ENCODE measurements around the gene UTP4. TPM values are rescaled to one million over a fixed set of nuclear protein-coding genes. Genes with fewer than 3 reads are reported as not detected.

The UTP4 gene
- polyA plus RNA-seq, 1 donor = 37.2 TPM

DNA sequence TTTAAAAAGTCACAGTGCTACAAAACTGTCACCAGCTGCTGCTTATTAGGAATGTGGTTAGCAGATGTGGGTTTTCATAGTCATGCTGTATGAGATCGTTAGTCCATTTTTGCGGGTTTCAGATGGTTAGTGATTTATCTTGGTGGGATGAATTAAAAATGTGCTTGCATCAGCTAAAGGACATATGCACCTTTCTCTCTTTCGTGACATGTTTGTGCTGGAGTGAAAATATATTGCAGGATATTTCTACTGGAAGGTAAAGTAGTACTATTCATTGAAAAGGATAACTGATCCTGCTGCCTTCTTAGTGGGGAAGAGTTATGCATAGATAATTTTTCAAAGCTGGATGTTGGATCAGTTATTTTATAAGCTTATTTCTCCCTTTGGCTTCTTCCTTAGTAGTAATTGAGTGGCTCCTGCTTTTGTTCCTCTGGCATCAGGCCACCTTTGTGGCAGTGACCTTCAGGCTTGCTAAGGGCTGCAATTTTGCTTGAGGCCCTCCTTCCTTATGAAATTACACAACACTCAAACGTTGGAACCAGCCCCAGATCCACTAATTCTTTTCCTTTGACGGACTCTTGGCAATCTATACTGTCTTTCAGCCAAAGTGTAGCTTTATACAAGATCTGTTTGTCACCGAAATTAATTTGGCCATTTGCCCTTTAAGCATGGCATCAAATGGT, 47.0 kb downstream of the UTP4 start:
- peak; percentile 76 for DNase-seq

DNA sequence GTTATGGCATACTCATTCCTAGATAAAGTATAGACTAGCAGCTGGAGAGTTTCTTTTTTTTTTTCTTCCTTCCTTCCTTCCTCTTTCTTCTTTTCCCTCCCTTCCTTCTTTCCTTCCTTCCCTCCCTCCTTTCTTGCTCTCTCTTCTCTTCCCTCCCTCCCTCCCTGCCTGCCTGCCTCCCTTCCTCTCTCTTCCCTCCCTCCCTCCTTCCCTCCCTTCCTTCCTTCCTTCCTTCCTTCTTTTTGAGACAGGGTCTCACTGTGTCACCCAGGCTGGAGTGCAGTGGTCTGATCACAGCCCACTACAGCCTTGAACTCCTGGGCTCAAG, 47.5 kb downstream of the UTP4 start:
- no peak for DNase-seq

DNA sequence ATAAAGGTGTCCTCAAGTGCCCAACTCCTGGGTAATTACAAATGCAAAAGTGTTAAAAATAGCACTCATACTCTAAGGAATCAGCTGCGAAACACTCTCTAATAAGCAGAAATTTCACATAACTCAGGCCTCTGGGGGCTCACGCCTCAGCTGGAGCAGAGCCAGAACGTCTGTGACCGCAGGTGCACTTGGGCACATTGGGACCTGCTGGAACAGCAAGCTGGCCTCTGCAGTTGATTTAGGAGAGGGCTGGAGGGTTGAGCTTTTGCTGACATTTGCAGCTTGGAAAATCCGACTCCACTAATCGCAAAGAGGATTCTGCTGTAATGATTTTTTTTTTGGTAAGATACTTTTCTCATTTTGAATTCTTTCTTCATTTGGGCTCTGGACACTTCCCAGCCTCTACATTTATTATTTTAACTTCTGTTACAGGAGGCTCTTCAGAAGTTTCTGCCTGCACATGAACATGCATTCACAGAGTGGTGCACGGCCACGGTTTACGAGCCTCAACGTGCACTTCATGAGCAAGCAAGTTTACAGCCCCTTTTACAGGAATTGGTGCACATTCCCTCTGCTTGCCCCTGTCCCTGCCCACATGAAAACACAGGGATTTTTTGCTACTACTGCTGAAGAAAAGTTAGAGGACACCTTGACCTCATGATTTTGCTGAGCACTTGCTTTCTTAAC, 50.4 kb downstream of the UTP4 start:
- no peak for DNase-seq

DNA sequence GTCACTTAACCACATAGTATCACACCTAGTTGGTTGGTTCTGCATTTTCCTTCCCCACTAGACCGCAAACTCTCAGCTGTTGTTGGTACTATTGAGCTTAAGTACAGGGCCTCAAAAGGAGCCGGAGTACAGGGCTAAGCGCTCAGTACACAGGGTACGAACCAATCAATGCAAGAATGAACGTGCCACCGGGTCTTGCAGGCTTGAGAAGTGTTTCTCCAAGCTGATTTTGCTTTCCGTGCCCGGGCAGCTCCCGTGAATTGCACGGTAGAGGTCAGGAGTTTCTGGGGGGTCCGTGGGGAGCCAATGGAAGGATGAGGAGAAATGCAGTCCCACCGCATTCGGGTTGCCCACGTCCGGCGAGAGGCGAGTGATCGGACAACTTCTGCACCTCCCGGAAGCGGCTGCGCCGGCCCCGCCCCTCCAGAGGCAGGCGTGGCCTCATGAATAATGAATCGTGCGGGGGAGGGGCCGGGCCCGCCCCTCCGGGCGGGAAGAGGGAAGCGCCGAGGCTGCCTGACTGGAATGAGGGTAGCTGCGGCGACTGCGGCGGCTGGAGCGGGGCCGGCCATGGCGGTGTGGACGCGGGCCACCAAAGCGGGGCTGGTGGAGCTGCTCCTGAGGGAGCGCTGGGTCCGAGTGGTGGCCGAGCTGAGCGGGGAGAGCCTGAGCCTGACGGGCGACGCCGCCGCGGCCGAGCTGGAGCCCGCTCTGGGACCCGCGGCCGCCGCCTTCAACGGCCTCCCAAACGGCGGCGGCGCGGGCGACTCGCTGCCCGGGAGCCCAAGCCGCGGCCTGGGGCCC, 54.4 kb downstream of the UTP4 start, which contains the start of gene SNTB2:
Gene SNTB2 (plus strand): TSS at position 523 of the 804 bp plus-strand sequence. CDS start 3 bp downstream, at position 526.
- DNase-seq = peak; percentile 92

DNA sequence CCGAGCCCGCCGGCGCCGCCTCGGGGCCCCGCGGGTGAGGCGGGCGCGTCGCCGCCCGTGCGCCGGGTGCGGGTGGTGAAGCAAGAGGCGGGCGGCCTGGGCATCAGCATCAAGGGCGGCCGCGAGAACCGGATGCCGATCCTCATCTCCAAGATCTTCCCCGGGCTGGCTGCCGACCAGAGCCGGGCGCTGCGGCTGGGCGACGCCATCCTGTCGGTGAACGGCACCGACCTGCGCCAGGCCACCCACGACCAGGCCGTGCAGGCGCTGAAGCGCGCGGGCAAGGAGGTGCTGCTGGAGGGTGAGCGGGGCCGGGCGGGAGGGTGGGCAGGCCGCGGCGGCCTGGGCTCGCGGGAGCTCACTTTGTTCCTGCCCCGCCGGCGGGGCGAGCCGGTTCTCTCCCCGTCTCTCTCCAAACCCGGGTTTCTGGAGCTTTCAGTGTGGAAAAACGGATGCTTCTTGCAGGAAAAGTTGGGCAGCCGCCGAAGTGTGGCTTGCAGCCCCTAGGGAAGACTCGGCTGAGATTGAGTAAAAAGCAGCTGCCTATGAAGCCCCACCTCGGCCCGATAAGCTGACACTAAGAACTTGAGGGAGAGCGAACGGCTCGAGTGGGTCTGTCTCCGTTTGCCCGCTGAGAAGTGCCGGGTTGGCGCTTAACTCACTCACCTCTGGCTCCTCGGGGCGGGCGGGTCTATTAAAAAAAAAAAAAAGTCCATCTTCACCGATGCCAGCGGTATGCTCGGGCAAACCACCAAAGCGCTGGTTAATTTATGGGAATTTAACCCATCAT, 55.2 kb downstream of the UTP4 start:
- DNase-seq = peak; percentile 43

DNA sequence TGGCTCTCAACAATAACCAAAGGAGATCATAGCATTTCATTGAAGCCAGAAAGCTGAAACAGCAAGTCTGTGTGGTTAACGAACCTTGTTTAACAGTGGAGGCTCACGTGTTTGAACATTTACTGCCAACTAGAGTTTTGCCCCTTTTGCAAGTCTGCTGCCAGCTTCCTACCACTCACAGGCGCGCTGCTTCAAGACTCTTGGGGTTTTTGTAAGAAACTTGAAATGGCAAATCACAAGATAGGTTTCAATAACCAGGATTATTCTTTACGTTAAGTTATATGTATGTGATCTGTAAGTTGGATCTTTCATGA, 55.7 kb downstream of the UTP4 start:
- DNase-seq = no peak

DNA sequence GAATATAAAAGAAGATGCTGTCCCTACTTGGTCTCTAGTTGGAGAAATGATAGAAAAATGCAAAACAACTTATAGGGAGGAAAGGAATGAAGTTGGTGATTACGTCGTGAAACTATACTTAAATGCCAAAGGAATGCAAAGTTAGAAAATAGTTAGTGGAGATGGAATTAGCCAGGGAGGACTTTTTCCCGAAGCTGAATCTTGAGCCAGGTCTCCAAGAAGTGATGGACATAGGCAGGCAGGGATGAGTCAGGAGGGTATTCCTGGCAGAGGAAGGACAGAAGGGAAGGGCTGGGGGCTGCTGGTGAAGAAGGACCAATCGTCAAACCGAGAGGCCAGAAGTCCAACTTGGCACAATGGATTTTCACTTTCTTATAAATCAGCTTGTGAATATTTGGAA, 56.3 kb downstream of the UTP4 start:
- no peak for DNase-seq

DNA sequence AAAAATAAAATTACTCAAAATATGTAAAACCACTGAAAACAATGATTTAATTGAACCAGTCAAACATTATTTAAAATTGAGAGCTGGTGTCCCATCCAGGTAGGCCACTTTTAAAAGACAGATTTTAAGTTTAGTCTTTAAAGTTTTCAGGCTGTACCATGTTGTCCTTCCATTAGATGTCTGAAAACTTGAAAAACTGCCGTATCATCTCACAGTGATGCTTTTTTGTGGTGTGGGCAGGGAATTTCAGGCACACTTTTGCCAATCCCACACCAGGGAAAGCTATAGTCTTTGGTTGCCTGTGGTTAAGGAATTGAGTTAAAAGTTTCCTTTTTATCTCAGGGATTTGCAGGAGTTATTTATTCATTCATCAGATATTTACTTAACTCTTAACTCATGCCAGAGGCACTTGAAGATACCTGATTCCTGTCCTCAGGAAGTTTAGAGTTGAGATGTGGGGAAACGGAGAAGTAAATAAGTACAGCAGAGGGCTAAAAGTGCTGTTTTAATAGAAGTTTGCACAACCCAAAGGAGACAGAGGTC, 57.7 kb downstream of the UTP4 start:
- DNase-seq = no peak

DNA sequence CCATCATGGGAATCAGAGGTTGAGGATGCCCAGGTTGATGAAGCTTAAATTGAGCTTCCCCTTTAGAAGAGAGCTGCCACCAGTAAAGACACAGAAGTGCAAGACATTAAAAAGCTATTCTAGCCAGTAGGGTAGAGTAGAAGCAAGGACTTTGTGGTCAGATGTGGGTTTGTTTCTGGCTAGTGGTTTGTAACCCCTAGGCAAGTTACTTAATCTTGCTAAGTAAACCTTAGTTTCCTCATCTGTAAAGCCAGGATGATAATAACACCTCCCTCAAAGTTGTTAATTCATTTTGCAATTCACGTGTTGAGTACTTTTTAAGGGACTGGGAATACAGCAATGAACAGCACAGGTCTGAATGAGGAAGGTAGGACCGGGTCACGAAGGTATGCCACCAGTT, 58.1 kb downstream of the UTP4 start:
- DNase-seq = no peak

DNA sequence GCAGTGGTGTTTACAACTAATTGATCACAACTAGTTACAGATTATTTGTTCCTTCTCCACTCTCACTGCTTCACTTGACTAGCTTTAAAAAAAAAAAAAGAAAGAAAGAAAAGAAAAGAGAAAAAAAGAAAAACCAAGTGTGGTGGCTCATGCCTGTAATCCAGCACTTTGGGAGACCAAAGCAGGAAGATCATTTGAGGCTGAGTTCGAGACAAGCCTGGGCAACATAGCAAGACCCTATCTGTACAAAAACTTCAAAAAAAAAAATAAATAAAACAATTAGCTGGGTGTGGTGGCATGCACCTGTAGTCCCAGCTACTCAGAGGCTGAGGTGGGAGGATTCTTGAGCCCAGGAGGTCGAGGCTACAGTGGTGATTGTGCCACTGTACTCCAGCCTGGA, 58.7 kb downstream of the UTP4 start:
- DNase-seq = no peak

DNA sequence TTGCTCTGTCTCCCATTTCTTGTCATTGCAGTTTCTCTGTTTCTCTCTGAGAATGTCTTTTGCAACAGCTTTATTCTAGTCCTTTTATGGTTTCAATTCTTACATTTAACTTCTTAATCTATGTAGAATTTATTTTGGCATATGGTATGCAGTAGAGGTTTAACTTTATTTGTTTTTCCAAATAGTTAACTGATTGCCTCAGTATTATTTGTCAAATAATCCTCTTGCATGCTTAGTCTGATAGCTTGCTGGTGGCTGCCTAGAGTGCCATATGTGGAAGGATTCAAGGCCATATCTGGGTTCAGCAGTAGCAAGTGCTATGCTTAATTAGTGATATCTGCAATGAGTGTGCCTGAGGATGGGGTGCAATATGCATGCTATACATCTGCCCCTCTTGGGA, 61.4 kb downstream of the UTP4 start:
- no peak for DNase-seq

DNA sequence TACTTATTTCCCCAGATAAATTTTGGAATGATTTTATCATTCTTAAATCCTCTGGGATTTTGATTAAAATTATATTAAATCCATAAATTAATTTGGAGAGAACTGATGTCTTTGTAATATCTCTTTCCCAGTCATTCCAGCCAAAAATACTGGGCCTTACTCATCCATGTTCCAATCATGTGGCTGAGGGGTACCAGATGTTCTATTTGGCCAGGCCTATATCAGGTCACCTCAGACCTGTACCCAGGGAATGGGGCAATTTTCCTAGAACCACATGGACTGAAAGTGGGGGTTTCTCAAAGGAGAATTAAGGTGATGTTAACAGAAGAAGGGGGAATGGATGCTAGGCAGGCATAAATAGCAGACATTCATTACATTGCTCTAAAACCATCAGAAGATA, 62.0 kb downstream of the UTP4 start:
- DNase-seq = no peak

DNA sequence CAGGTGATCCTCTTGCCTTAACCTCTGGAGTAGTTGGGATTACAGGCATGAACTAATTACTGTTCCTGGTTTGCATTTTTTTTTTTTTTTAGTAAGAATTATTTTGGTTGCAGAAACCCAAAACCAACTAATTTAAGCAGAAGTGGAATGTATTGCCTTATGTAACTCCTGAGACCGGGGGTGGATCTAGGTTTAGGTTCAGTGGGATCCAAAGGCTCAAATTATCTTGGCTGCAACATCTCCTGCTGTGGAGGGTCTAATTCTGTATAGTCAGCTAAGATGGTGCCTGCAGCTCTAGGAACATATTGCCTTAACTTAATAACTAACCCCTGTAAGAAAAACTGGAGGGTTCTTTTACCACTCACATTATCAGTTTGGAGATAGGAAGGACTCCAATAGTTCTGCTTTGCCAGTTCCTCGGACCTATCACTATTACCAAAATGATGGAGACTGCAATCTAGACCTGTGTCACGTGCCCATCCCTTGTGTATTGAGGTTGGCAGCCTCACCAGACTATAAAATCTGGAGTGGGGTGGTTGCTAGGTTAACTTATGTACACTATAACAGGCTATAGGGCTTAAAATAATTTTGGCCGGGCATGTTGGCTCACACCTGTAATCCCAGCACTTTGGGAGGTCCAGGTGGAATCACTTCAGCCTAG, 63.0 kb downstream of the UTP4 start:
- DNase-seq = no peak

DNA sequence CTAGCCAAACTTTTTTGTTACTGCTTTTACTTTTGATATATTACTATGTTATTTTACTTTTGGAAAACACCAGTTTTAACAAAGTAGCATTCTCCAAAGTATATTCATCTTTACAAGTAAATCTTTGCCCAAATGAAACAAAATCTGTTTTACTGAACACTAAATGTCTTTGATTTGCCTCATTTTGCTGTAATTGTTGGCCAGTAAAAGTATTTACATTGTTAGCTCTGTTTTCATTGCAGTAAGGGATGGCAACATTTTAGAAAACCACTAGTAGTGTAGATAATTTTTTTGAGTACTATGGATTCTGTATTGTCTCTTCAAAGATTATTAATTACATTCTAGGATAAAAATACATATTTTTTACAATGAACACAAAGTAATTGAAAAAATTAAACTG, 65.1 kb downstream of the UTP4 start:
- DNase-seq = no peak

DNA sequence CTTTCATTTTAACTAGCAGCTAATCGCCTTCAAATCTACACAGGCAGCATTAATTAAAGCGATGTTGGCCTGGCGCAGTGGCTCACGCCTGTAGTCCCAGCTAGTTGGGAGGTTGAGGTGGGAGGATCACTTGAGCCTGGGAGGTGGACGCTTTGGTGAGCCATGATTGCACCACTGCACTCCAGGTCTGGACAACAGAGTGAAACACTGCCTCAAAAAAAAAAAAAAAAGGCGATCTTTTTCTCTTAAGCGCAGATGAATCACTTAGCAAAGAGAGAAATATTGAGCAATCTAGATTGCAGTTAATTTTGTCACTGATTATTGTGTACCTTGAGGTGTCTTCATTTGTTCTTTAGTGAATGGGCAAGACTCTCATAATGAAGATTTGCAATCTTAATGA, 66.9 kb downstream of the UTP4 start:
- no peak for DNase-seq

DNA sequence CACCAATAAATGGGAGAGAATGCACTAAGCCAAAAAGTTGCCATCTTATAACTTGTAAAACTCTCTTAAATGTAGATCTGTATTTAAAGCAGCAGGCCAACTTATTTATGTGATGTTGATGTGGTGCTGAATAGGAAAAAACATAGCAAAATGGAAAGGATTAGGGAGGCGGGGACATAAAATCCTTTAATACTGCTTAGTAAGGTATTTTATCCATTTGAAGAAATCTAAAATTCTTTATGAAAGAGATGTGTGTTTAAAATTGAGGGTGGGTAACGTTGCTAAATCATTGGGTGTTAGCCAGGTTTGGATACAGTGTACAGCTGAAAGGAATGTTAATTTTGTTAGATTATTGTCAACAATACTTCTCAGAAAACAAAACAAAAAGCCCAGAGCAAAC, 68.8 kb downstream of the UTP4 start:
- no peak for DNase-seq

DNA sequence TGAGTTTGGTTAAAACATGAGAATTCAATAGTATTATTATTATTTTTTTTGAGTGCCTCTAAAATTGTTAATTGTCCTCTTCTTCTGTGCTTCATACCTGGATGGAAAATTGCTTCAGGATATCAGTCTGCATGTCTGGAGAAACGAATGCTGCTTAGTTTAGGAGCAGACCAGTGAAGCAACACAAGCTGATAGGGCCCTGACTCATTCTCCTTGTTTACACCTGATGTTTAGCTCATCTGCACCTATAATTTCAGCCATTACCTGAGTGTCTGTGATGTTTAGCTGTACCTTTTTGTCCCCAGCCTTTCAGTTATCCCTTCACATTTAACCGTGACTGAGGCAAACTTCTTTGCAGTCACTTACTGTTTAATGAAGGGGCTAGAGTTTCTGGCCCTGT, 69.3 kb downstream of the UTP4 start:
- no peak for DNase-seq

DNA sequence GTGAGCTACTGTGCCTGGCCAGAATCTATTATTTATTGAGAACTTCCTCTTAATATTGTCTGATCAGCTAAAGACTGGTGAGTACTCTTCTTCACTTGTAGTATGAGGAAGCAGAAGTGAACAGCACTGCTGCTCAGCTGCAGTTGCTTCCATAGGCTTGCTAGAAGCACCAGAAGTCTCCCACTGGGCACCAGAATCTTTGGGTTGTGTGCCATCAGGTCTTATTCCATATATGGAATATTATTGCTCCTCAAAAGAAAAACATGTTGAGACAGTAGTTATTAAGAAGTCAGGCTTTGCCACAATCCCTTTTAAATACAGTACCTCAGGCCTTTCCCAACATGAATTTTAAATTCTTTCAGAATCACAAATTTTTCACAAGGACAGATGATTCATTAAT, 71.7 kb downstream of the UTP4 start:
- DNase-seq = no peak

DNA sequence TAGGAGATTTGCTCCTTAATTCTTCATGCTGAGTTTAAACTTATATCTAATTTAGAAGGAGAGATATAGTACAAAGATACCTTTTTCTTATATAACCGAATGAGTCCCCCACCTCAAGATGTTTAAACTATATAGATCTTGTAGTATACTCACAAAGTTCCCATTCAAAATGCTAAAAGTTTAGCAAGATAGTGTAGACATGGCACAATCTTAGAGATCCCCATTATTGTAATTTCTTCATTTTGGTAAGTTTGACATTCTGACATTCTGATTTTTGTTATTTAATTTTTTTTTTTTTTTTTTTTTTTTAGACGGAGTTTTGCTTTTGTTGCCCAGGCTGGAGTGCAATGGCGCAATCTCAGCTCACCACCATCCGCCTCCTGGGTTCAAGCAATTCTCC, 77.3 kb downstream of the UTP4 start:
- no peak for DNase-seq

DNA sequence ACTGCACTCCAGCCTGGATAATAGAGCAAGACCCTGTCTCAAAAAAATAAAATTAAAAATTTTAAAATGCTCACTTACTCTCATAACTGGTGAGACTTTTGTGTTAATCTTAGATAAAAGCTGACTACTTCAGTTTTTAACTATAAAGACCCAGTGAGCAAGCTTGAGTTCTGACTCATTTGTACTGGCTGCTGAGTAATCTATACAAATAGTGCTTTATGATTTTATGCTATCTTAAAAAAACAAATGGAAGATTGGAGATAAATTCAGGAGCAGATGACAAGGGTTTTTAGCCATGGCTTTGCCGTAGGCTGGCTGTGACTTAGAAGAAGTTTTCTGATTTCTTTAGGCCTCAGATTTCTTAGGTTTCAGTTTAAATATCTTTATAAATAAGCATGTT, 85.0 kb downstream of the UTP4 start:
- no peak for DNase-seq

Data from hindlimb muscle (tissue), 1 donor.